ENCODE data around the gene B4GALNT3.

DNA sequence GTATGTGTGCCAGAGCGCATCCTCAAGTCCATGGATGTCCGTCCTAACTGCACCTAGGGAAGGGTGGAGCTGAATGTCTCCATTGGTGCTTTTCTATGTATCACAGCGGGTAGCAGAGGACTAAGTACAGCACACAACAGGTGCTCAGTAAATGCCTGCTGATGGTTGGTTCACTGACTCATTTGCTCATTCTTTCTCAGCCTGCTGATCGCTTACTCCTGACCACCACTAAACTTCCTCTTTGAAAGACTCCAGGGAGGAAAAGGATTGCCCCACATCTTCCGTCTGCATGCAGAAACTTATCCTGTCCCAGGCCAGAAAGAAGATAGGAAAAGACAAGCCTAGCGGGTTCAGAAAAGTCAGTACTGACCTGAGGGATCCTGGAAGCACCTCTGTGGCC, 66.3 kb downstream of the B4GALNT3 start:
- TF ChIP-seq, protein P1, sequence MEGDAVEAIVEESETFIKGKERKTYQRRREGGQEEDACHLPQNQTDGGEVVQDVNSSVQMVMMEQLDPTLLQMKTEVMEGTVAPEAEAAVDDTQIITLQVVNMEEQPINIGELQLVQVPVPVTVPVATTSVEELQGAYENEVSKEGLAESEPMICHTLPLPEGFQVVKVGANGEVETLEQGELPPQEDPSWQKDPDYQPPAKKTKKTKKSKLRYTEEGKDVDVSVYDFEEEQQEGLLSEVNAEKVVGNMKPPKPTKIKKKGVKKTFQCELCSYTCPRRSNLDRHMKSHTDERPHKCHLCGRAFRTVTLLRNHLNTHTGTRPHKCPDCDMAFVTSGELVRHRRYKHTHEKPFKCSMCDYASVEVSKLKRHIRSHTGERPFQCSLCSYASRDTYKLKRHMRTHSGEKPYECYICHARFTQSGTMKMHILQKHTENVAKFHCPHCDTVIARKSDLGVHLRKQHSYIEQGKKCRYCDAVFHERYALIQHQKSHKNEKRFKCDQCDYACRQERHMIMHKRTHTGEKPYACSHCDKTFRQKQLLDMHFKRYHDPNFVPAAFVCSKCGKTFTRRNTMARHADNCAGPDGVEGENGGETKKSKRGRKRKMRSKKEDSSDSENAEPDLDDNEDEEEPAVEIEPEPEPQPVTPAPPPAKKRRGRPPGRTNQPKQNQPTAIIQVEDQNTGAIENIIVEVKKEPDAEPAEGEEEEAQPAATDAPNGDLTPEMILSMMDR (IDR thresholded peaks at IDR 0.05; ENCODE audit: low read length) = no peak
- no peak for TF ChIP-seq EZH2 (IDR thresholded peaks at IDR 0.05; ENCODE audit: borderline replicate concordance, low read length)

Measured in OCI-LY1 (cell line).